Neural cell (in vitro differentiated cells): ENCODE data around the gene ETV7. TPM values are rescaled to one million over a fixed set of nuclear protein-coding genes. Genes with fewer than 3 reads are reported as not detected.

Source experiments
- H2AFZ ChIP-seq: fragments of 200-600, 300-800 bp; sonication (generic), shearing (Covaris generic); 2 replicates; pipeline ENCODE4 v1.6.0; 2014; ENCODE audit warnings: low read depth, mild to moderate bottlenecking, antibody characterized with exemption, low read length, moderate library complexity
- H3F3A ChIP-seq: fragments of 200-600 bp; shearing (Covaris generic); 2 replicates; pipeline ENCODE4 v1.6.1; 2016; ENCODE audit warnings: mild to moderate bottlenecking, moderate library complexity, mixed read lengths, antibody characterized with exemption, low read length; ENCODE audit not compliant: insufficient read depth, poor library complexity, severe bottlenecking
- H3K27ac ChIP-seq: fragments of 200-600, 300-800 bp; sonication (generic), shearing (Covaris generic); 2 replicates; pipeline ENCODE4 v1.5.1; 2014; ENCODE audit warnings: mild to moderate bottlenecking, low read length, moderate library complexity
- H3K27me3 ChIP-seq: fragments of 300-800, 200-600 bp; sonication (generic), shearing (Covaris generic); 2 replicates; pipeline ENCODE4 v1.6.0; 2014; ENCODE audit warnings: mild to moderate bottlenecking, low read depth, low read length, moderate library complexity; ENCODE audit not compliant: insufficient read depth
- H3K36me3 ChIP-seq: fragments of 300-800, 200-600 bp; sonication (generic), shearing (Covaris generic); 2 replicates; pipeline ENCODE4 v1.5.1; 2014; ENCODE audit warnings: mild to moderate bottlenecking, antibody characterized with exemption, low read length, moderate library complexity; ENCODE audit not compliant: insufficient read depth
- H3K4me2 ChIP-seq: fragments of 300-800, 200-600 bp; sonication (generic), shearing (Covaris generic); 2 replicates; pipeline ENCODE4 v1.6.0; 2014; ENCODE audit warnings: mild to moderate bottlenecking, low read length
- H3K4me3 ChIP-seq: fragments of 300-800, 200-600 bp; sonication (generic), shearing (Covaris generic); 2 replicates; pipeline ENCODE4 v1.5.1; 2014; ENCODE audit warnings: mild to moderate bottlenecking, low read length, moderate library complexity
- H3K79me2 ChIP-seq: fragments of 200-600 bp; shearing (Covaris generic); replicated peaks from 2 replicates; pipeline ENCODE4 v1.6.0; 2014; ENCODE audit warnings: mild to moderate bottlenecking, low read length, moderate library complexity; ENCODE audit not compliant: insufficient read depth
- H3K9ac ChIP-seq: fragments of 300-800, 200-600 bp; sonication (generic), shearing (Covaris generic); 2 replicates; pipeline ENCODE4 v1.6.1; 2016; ENCODE audit warnings: mild to moderate bottlenecking, low read length, mixed read lengths
- H3K9me2 ChIP-seq: fragments of 200-600 bp; shearing (Covaris generic); 2 replicates; pipeline ENCODE4 v1.6.1; 2016; ENCODE audit warnings: mild to moderate bottlenecking, low read length, mixed read lengths; ENCODE audit not compliant: insufficient read depth
- H3K9me3 ChIP-seq: fragments of 200-600, 300-800 bp; sonication (generic), shearing (Covaris generic); 2 replicates; pipeline ENCODE4 v1.6.1; 2016; ENCODE audit warnings: mild to moderate bottlenecking, mixed run types, low read length, moderate library complexity, mixed read lengths
- H4K20me1 ChIP-seq: fragments of 200-600 bp; shearing (Covaris generic); 2 replicates; pipeline ENCODE4 v1.6.1; 2016; ENCODE audit warnings: mild to moderate bottlenecking, mixed run types; ENCODE audit not compliant: insufficient read depth
- CTCF ChIP-seq: fragments of 450-650 bp; IDR thresholded peaks from 2 replicates; pipeline ENCODE4 v1.5.1; 2014; ENCODE audit warnings: antibody characterized with exemption, mild to moderate bottlenecking, moderate library complexity; ENCODE audit not compliant: poor library complexity, severe bottlenecking
- EP300 ChIP-seq: fragments of 450-650 bp; conservative IDR thresholded peaks from 2 replicates; pipeline ENCODE4 v1.6.1; 2014; ENCODE audit warnings: antibody characterized with exemption, mild to moderate bottlenecking, moderate library complexity; ENCODE audit not compliant: poor library complexity, severe bottlenecking
- EZH2 ChIP-seq: fragments of 200-600, 300-800 bp; shearing (Covaris generic), sonication (generic); IDR thresholded peaks from 2 replicates; pipeline ENCODE4 v1.6.1; 2014; ENCODE audit warnings: antibody characterized with exemption, low read length, borderline replicate concordance, mild to moderate bottlenecking; ENCODE audit not compliant: insufficient read depth, poor library complexity, severe bottlenecking
- MXI1 ChIP-seq: fragments of 450-650 bp; conservative IDR thresholded peaks from 2 replicates; pipeline ENCODE4 v1.6.1; 2014; ENCODE audit warnings: antibody characterized with exemption, mild to moderate bottlenecking; ENCODE audit not compliant: poor library complexity, severe bottlenecking
- POLR2AphosphoS5 ChIP-seq: IDR thresholded peaks from 2 replicates; pipeline ENCODE4 v1.6.1; 2012
- RAD21 ChIP-seq: fragments of 450-650 bp; conservative IDR thresholded peaks from 2 replicates; pipeline ENCODE4 v1.6.1; 2014; ENCODE audit warnings: antibody characterized with exemption, mild to moderate bottlenecking, moderate library complexity
- REST ChIP-seq: IDR thresholded peaks from 2 replicates; pipeline ENCODE4 v1.6.1; 2012; ENCODE audit warnings: borderline replicate concordance
- SMC3 ChIP-seq: fragments of 450-650 bp; conservative IDR thresholded peaks from 2 replicates; pipeline ENCODE4 v1.6.1; 2014; ENCODE audit warnings: antibody characterized with exemption, mild to moderate bottlenecking, moderate library complexity; ENCODE audit not compliant: poor library complexity
- TAF1 ChIP-seq: IDR thresholded peaks from 2 replicates; pipeline ENCODE4 v1.6.1; 2012; ENCODE audit warnings: low read depth
- polyA plus RNA-seq: library from polyadenylated mRNA; depleted of rRNA; stranded (reverse); fragments of >200 nt; gene quantifications from 2 replicates; pipeline ENCODE4 v1.2.3, GENCODE V29; 2014

The ETV7 gene
- polyA plus RNA-seq, 1 donor from 2014 or later, result not detected

- no peaks in the 10 kb centered on the region for H3K9me3 ChIP-seq
- no peak overlapping the region for H2AFZ ChIP-seq
- no peak overlapping the region for H3K4me3 ChIP-seq
- no peaks in the 10 kb centered on the region for H3K27me3 ChIP-seq
- no peaks in the 10 kb centered on the region for H3K36me3 ChIP-seq
- no peak overlapping the region for H3K27ac ChIP-seq
- no peaks in the 10 kb centered on the region for H4K20me1 ChIP-seq
- no peak overlapping the region for H3K9ac ChIP-seq
- H3K4me2 ChIP-seq, result no peak overlapping the region
- H3K79me2 ChIP-seq, result no peaks in the 10 kb centered on the region
- no peaks in the 10 kb centered on the region for H3K9me2 ChIP-seq
- TF ChIP-seq MXI1 (no peak), EZH2 (no peak), REST (no peak)
- no peaks in the 10 kb centered on the region for H3F3A ChIP-seq
Measured at GRCh38 chr6:36318690-36319435, 68.6 kb downstream of the ETV7 start.

GRCh38 chr6:36317623-36318022 lies 69.8 kb downstream of the ETV7 start:
- Histone ChIP-seq H3K4me3 (no peak overlapping the region), H2AFZ (no peak overlapping the region), H3K9me2 (no peaks in the 10 kb centered on the region), H3F3A (no peaks in the 10 kb centered on the region), H3K36me3 (no peaks in the 10 kb centered on the region), H3K27me3 (no peaks in the 10 kb centered on the region), H3K9me3 (no peaks in the 10 kb centered on the region), H3K4me2 (no peak overlapping the region), H3K27ac (no peak overlapping the region), H3K9ac (no peak overlapping the region), H4K20me1 (no peaks in the 10 kb centered on the region), H3K79me2 (no peaks in the 10 kb centered on the region)
- TF ChIP-seq REST (no peak), POLR2AphosphoS5 (no peak), EZH2 (no peak), RAD21 (no peak), SMC3 (no peak), CTCF (no peak), TAF1 (no peak), EP300 (no peak), MXI1 (no peak)

Other genes with a start within 250 kb of the ETV7 start
- 10.1 and 12.6 TPM in 2 replicates for gene BRPF3, start 190.9 kb downstream of the ETV7 start, polyA plus RNA-seq
- 0.26 TPM in 1 of 2 replicates, not detected in the other for gene PNPLA1, start 117.6 kb downstream of the ETV7 start, polyA plus RNA-seq
- not detected in 2 replicates for gene BNIP5, start 50.8 kb downstream of the ETV7 start, polyA plus RNA-seq
- gene PXT1, start 55.2 kb upstream of the ETV7 start, polyA plus RNA-seq, result 0.24 TPM in 1 of 2 replicates, not detected in the other
- gene KCTD20, start 55.3 kb upstream of the ETV7 start, polyA plus RNA-seq, result 32.4 and 37.6 TPM in 2 replicates
- gene STK38, start 159.8 kb upstream of the ETV7 start, polyA plus RNA-seq, result 58.7 and 59.3 TPM in 2 replicates
- 393 and 508 TPM in 2 replicates for gene SRSF3, start 206.7 kb upstream of the ETV7 start, polyA plus RNA-seq